Measurements from ENCODE around the gene KCNG2.

DNA sequence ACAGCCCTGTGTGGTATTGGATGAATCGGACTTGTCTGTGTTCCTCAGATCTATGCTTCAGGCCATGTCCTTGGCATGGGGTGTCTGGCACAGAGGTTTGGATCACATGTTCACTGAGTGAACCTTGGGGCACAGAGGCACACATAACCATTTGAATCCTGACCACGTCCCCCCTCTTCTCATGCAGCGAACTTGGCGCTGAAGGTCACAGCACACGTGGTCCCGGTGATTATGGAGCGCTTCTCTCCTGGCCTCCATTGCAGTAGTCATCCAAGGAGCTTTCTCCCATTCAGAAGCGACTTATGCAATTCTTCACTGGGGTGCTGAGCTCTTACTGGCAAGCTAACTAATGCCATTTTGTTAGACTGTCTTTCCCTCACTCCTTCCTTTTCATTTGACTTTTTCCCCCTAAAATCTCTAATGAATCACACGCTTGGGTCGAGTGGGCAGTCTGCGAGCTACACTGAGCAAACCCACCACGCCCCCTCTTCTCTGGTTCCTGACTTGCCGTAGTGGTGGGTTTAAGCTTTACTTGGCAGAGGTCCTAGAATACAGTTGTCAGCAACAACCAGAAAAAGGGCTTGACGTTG lies 59.4 kb downstream of the KCNG2 start:
- TF ChIP-seq, protein P1, sequence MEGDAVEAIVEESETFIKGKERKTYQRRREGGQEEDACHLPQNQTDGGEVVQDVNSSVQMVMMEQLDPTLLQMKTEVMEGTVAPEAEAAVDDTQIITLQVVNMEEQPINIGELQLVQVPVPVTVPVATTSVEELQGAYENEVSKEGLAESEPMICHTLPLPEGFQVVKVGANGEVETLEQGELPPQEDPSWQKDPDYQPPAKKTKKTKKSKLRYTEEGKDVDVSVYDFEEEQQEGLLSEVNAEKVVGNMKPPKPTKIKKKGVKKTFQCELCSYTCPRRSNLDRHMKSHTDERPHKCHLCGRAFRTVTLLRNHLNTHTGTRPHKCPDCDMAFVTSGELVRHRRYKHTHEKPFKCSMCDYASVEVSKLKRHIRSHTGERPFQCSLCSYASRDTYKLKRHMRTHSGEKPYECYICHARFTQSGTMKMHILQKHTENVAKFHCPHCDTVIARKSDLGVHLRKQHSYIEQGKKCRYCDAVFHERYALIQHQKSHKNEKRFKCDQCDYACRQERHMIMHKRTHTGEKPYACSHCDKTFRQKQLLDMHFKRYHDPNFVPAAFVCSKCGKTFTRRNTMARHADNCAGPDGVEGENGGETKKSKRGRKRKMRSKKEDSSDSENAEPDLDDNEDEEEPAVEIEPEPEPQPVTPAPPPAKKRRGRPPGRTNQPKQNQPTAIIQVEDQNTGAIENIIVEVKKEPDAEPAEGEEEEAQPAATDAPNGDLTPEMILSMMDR (IDR thresholded peaks at IDR 0.05; ENCODE audit: insufficient read depth, low read length, poor library complexity, severe bottlenecking) = no peak
- TF ChIP-seq EZH2phosphoT487 (conservative IDR thresholded peaks at IDR 0.05; ENCODE audit: low read length) = no peak

Data from SU-DHL-6 (cell line).